Measurements from ENCODE around the gene SPTBN1. TPM values are rescaled to one million over a fixed set of nuclear protein-coding genes. Genes with fewer than 3 reads are reported as not detected.

The SPTBN1 gene
- total and polyA plus RNA-seq, 2 of the 13 experiments (the other 11 are each of a cell fraction or from before 2014, with no cell fraction given) = 123 to 299 TPM

DNA sequence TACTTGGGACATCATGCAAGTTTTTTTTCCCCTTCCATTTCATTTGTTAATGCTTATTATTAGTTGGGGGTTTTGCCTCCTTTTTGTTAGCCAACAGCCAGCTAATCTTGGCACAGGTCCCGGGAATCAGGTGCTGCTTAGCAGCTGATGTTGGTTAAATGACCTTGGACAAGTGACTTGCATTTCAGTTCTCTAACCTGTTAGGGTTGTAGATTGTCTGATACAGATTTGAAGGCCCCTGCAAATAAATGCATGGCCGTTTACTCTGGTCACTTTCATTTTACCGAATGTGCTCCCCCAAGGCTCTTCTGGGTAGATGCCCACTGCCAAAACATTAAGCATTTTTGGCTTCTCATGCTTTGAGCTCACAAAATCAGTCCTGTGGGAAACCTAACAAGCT, 120.9 kb downstream of the SPTBN1 start (continued):
- TF ChIP-seq NCOA2 (CRISPR knock-in tag; IDR thresholded peaks at IDR 0.05) (peak; percentile 66), ZBED4 (CRISPR knock-in tag; IDR thresholded peaks at IDR 0.05; ENCODE audit: borderline replicate concordance) (no peak), PTBP1 (IDR thresholded peaks at IDR 0.05; ENCODE audit: low read depth, low read length, poor library complexity, severe bottlenecking) (no peak), ZNF740 (CRISPR knock-in tag; IDR thresholded peaks at IDR 0.05) (no peak), ZNF557 (CRISPR knock-in tag; IDR thresholded peaks at IDR 0.05) (no peak), YEATS4 (CRISPR knock-in tag; IDR thresholded peaks at IDR 0.05; ENCODE audit: borderline replicate concordance) (no peak), SRSF4 (IDR thresholded peaks at IDR 0.05; ENCODE audit: low read depth, low read length, poor library complexity, severe bottlenecking) (no peak), EP300 (IDR thresholded peaks at IDR 0.05; ENCODE audit: low read depth in 2 of 2, low read length in 2 of 2) (peak in 1 of 2 experiments; percentile 62; a peak in 2 of 4 replicates), EP300 (CRISPR knock-in tag; IDR thresholded peaks at IDR 0.05; ENCODE audit: borderline replicate concordance) (no peak), ZNF691 (CRISPR knock-in tag; IDR thresholded peaks at IDR 0.05; ENCODE audit: borderline replicate concordance, low read depth) (0 out of 2 replicates have a peak, but pooled peaks have one; percentile 19), ZNF430 (CRISPR knock-in tag; IDR thresholded peaks at IDR 0.05) (no peak), SKIL (CRISPR knock-in tag; IDR thresholded peaks at IDR 0.05; ENCODE audit: borderline replicate concordance) (no peak), ZNF558 (CRISPR knock-in tag; IDR thresholded peaks at IDR 0.05; ENCODE audit: borderline replicate concordance) (no peak), CBX2 (IDR thresholded peaks at IDR 0.05; ENCODE audit: low read depth, low read length) (no peak), CBX2 (CRISPR knock-in tag; IDR thresholded peaks at IDR 0.05; ENCODE audit: low read depth) (no peak), HMG20B (CRISPR knock-in tag; conservative IDR thresholded peaks at IDR 0.05) (no peak), ZBTB44 (CRISPR knock-in tag; IDR thresholded peaks at IDR 0.05) (no peak), ZNF644 (CRISPR knock-in tag; IDR thresholded peaks at IDR 0.05; ENCODE audit: low read depth) (no peak)
- TF ChIP-seq, protein P1, sequence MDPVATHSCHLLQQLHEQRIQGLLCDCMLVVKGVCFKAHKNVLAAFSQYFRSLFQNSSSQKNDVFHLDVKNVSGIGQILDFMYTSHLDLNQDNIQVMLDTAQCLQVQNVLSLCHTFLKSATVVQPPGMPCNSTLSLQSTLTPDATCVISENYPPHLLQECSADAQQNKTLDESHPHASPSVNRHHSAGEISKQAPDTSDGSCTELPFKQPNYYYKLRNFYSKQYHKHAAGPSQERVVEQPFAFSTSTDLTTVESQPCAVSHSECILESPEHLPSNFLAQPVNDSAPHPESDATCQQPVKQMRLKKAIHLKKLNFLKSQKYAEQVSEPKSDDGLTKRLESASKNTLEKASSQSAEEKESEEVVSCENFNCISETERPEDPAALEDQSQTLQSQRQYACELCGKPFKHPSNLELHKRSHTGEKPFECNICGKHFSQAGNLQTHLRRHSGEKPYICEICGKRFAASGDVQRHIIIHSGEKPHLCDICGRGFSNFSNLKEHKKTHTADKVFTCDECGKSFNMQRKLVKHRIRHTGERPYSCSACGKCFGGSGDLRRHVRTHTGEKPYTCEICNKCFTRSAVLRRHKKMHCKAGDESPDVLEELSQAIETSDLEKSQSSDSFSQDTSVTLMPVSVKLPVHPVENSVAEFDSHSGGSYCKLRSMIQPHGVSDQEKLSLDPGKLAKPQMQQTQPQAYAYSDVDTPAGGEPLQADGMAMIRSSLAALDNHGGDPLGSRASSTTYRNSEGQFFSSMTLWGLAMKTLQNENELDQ (CRISPR knock-in tag; IDR thresholded peaks at IDR 0.05; ENCODE audit: borderline replicate concordance) = no peak
